ENCODE results near the gene KIR3DL2.
"Not testable (repeated sequence)": the region's sequence is repeated elsewhere in the genome, so short reads cannot be mapped to it uniquely, and the experiment has no call there.

DNA sequence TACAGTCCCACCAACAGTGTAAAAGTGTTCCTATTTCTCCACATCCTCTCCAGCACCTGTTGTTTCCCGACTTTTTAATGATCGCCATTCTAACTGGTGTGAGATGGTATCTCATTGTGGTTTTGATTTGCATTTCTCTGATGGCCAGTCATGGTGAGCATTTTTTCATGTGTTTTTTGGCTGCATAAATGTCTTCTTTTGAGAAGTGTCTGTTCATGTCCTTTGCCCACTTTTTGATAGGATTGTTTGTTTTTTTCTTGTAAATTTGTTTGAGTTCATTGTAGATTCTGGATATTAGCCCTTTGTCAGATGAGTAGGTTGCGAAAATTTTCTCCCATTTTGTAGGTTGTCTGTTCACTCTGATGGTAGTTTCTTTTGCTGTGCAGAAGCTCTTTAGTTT lies 13.2 kb downstream of the KIR3DL2 start:
- TF ChIP-seq, protein P1, sequence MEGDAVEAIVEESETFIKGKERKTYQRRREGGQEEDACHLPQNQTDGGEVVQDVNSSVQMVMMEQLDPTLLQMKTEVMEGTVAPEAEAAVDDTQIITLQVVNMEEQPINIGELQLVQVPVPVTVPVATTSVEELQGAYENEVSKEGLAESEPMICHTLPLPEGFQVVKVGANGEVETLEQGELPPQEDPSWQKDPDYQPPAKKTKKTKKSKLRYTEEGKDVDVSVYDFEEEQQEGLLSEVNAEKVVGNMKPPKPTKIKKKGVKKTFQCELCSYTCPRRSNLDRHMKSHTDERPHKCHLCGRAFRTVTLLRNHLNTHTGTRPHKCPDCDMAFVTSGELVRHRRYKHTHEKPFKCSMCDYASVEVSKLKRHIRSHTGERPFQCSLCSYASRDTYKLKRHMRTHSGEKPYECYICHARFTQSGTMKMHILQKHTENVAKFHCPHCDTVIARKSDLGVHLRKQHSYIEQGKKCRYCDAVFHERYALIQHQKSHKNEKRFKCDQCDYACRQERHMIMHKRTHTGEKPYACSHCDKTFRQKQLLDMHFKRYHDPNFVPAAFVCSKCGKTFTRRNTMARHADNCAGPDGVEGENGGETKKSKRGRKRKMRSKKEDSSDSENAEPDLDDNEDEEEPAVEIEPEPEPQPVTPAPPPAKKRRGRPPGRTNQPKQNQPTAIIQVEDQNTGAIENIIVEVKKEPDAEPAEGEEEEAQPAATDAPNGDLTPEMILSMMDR (IDR thresholded peaks at IDR 0.05; ENCODE audit: borderline replicate concordance, extremely low read depth, low read length, poor library complexity, severe bottlenecking) = not testable (repeated sequence)
- TF ChIP-seq EZH2 (IDR thresholded peaks at IDR 0.05; ENCODE audit: borderline replicate concordance, low read depth, low read length, severe bottlenecking) = not testable (repeated sequence)
